ENCODE data around the gene PIAS2.
"Not testable (repeated sequence)": the region's sequence is repeated elsewhere in the genome, so short reads cannot be mapped to it uniquely, and the experiment has no call there.

The PIAS2 gene, protein sequence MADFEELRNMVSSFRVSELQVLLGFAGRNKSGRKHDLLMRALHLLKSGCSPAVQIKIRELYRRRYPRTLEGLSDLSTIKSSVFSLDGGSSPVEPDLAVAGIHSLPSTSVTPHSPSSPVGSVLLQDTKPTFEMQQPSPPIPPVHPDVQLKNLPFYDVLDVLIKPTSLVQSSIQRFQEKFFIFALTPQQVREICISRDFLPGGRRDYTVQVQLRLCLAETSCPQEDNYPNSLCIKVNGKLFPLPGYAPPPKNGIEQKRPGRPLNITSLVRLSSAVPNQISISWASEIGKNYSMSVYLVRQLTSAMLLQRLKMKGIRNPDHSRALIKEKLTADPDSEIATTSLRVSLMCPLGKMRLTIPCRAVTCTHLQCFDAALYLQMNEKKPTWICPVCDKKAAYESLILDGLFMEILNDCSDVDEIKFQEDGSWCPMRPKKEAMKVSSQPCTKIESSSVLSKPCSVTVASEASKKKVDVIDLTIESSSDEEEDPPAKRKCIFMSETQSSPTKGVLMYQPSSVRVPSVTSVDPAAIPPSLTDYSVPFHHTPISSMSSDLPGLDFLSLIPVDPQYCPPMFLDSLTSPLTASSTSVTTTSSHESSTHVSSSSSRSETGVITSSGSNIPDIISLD

GRCh38 chr18:46917108-46917802 is at the start of gene PIAS2, which contains the start of gene KATNAL2:
PIAS2 (minus strand) TSS chr18:46917507; CDS start chr18:46917345, 162 bp downstream.
KATNAL2 (plus strand) TSS chr18:46917602; CDS start chr18:46946873, 29,271 bp downstream.
- DNase-seq: peak; percentile 86

DNA sequence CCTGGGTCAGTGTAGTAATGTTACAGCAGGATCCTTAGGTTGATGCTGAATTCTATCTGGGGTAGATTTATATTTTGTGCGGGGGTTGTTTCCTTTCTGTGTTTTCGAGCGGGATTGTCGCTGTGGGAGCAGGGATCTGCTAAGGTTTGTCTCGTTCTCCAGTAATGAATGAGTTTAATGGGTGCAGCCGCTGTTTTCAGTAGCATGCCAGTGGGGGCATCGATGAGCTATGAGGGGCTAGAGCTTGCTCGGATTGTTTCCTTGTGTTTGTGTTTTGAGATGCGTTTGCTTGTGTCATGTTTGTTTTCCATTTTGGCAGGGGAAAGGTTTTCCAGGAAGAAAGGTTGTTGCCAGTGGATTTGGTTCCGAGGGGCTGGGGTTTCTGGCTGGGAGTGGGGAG is 49.0 kb upstream of the PIAS2 start:
- not testable (repeated sequence) for DNase-seq

DNA sequence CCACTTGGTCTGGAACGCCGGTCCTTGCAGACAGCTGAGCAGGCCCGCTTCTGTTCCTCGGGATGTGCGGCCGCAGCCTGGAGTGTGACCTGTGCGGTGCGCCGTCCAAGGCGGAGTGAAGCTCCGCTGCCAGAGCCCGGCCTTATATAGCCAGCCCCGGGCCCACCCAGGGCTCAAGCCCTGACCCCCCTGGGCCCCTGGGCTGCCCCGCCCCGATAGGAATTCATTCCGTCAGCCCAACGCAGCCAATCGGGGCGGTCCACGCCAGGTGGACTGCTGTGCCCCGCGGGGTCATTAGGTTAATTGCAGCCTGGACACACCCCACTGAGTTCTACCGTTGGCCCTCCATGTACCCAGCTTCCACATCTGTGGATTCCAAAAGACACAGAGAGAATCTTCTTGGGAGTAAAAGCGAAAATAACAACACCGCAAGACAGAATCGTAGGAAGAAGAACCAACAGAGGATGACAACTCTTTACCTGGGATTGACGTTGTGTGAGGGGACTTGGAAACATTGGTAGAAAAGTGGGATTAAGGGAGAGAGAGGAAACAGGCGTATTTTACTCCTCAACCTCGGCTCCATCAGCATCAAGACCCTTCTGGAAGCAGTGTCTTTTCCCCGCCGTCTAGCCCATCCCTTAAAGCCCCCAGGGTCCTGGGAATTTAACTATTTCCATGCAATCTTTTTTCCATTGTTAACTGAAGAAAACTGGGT is 47.4 kb upstream of the PIAS2 start:
- not testable (repeated sequence) for DNase-seq

- DNase-seq: not testable (repeated sequence)
Measured at GRCh38 chr18:46963656-46964578, 46.6 kb upstream of the PIAS2 start.

DNA sequence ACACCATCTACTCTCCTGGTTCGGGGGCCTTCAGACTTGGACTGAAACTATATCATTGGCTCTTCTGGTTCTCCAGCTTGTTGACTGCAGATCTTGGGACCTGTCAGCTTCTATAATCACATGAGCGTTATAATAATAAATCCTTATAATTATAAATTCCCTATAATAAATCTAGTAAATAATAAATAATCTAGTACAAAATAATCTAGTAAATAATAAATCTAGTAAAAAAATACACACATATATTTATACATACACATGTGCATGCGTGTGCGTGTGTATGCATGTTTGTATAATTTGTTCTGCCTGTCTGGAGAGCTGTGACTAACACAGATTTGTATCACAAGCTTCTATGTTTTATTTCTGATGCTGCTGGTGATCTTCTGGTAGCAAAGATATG is 40.9 kb upstream of the PIAS2 start:
- DNase-seq: no peak

GRCh38 chr18:46953195-46953594 is 35.9 kb upstream of the PIAS2 start:
- DNase-seq: no peak

DNA sequence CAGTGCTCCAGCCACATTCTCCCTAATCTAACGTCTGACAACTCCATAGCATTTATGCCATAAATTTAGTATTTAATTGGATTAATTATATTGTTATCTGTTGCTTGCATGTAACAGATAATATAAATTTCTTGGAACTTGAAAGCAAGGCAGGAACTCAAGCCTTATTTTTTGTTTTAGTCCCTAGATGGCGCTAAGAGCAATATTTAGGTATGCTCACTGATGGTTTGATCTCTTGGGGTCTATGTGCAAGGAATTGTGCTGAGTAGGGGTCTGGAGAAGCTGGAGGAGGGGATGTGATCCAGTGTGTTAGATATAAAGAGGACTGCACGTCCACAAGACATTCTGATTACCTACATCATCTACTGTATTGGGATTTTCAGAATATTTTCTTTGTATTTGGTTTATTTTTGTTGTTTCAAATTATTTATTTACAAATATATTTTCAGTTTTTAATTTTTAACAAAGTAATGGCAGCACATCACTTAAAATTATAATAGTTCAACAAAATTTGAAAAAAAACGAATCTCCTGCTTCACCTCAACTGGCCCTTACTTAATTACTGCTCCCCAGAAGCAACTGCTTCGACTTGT is 32.9 kb upstream of the PIAS2 start:
- no peak for DNase-seq

- peak; percentile 92 for DNase-seq
Measured at GRCh38 chr18:46946656-46947282, 29.5 kb upstream of the PIAS2 start.

DNA sequence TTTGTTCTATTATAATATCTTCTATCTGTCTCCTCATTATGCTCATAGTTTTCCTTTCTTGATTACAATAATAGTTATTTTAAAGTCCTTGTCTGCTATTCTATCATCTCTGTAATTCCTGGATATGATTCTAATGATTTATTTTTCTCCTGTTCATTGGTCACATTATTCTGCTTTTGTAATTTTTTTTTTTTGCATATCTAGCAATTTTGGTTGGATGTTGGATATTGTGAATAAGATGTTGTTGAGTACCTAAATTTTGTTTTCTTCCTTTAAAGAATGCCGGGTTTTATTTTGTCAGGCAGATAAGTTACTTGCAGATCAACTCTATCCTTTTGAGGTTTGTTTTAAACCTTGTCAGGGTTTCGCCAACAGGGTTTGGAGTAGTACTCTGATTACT is 25.3 kb upstream of the PIAS2 start:
- DNase-seq: no peak

- no peak for DNase-seq
Measured at GRCh38 chr18:46939998-46940571, 22.8 kb upstream of the PIAS2 start.

DNA sequence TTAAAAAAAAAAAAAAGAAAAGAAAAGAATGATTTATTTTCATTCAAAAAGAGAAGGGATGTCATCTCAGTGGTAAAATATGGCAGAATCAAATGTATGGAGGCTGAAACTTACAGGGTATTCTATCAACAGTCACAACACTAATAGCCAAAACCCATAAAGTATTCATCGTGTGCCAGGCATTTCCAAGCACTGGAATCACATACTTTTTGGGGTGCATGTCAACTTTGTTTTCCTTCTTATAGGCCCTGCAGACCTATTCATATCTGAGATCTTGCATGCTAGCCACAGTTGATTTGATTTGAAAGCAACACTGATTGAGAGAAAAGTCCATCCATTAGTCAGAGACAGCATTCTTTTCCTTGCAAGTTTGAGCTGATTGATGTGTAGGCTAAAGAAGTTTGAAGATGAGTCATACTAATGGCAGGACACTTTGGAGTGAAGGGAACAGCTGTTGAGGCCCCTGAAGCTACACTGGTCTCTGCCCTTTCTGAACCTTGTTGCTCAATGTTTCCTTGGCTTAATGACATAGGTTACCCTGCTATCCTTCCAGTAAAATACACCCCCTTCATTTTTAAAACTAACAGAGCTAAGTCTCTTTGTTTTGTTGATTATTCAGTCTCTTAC is 22.1 kb upstream of the PIAS2 start:
- DNase-seq: peak; percentile 26

DNA sequence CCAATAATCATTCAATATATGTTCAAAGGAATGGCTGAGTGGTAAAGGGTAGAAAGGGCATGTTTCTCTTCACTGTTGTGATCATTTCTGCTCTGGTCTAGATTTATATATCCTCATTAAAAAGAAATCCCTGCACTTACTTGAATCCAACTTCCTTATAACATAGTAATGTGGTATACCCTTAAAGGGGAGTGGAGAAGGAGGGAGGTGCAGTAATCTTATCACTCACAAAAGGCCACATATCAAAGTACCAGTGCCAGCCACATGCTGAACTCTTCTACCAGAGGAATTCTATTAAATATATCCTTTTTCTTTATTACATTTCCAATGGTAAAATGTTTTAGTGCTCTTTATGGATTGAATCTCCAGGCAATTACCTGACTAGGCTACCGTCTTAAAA is 3.3 kb upstream of the PIAS2 start:
- DNase-seq: no peak

DNA sequence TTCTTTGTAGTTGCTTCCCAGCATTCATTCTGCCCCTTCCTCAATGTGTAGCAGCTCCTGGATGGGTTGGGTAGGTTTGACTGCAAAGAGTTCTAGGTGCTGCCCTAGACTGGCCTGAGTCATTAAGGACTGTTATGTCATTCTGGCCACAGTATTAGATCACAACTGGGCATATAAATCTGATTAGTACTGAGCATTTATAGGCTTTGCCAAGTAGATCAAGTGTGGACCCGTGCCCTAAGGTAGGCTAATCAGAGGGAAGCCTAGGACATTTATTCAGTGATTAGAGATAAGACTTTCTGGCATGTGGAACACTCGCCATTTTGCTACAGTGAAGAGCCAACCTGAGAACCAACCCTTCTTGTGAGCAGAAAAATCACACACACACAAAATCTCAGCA is 2.8 kb upstream of the PIAS2 start:
- DNase-seq: no peak

DNA sequence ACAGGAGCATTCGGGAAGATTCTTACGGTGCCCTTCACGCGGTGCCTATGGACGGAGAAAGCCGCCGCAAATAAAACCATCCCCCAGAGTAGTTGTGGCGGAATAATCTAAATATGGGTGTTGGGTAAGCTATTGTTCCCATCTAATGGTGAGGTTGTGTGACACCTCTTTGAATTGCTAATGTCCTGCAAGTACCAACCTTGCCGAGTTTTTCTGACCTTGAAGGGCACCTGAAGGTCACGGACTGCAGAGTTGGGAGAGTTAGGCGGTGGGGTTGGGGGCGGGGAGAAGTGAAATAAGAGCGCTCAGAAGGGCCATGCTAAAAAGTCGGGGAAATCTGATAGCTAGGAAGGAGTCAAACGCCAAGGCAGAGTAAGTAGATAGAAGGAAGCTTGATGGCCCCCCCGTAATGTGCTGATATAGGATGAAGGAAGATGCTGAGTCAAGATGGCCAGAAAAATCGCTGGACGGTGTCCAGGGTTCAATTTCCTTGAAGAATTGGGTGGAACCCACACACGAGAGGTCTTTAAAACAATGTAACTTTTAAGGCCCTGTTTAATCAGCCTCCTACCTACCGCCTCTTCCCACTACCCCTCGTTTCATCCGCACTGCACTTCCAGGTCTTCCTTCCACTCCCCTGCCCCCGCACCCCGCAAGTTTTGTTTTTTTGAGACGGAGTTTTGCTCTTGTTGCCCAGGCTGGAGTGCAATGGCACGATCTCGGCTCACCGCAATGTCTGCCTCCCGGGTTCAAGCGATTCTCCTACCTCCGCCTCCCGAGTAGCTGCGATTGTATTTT is 695 bp upstream of the PIAS2 start:
- DNase-seq: peak; percentile 62

DNA sequence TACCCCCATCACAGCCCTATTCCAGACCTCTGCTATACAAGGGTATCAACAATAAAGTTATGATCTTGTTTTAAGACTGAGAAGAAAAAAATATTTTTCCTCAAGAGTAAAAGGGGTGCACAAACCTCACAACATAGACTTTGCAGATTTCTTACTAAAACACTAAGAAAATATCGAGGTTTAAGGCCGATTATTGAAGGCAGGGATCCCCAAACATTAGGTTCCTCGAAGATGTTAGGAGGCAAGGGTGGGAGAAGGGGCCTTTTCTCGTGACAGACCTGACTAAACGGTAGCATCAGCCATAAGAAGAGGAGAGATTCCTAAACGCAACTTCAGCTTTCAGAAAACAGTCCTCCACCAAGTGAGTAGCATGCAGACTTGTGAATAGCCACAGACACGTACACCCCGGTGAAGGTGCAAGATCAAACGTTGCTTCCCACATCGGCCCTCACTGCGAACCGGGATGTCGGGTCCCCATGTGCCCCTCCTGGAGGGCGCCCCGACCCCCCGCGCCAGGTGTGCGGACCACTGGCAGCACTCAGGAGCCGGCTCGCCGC is 678 bp downstream of the PIAS2 start:
- DNase-seq: no peak

- no peak for DNase-seq
Measured at GRCh38 chr18:46915800-46916550, 1.3 kb downstream of the PIAS2 start.

GRCh38 chr18:46910856-46911255 is 6.5 kb downstream of the PIAS2 start:
- DNase-seq: no peak

- DNase-seq: no peak
Measured at GRCh38 chr18:46909497-46909896, 7.8 kb downstream of the PIAS2 start.

All from right hindlimb (tissue), 1 donor.